ENCODE measurements around the gene SLC35F2.
"Not testable (repeated sequence)": the region's sequence is repeated elsewhere in the genome, so short reads cannot be mapped to it uniquely, and the experiment has no call there.

SLC35F2 gene, protein sequence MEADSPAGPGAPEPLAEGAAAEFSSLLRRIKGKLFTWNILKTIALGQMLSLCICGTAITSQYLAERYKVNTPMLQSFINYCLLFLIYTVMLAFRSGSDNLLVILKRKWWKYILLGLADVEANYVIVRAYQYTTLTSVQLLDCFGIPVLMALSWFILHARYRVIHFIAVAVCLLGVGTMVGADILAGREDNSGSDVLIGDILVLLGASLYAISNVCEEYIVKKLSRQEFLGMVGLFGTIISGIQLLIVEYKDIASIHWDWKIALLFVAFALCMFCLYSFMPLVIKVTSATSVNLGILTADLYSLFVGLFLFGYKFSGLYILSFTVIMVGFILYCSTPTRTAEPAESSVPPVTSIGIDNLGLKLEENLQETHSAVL

DNA sequence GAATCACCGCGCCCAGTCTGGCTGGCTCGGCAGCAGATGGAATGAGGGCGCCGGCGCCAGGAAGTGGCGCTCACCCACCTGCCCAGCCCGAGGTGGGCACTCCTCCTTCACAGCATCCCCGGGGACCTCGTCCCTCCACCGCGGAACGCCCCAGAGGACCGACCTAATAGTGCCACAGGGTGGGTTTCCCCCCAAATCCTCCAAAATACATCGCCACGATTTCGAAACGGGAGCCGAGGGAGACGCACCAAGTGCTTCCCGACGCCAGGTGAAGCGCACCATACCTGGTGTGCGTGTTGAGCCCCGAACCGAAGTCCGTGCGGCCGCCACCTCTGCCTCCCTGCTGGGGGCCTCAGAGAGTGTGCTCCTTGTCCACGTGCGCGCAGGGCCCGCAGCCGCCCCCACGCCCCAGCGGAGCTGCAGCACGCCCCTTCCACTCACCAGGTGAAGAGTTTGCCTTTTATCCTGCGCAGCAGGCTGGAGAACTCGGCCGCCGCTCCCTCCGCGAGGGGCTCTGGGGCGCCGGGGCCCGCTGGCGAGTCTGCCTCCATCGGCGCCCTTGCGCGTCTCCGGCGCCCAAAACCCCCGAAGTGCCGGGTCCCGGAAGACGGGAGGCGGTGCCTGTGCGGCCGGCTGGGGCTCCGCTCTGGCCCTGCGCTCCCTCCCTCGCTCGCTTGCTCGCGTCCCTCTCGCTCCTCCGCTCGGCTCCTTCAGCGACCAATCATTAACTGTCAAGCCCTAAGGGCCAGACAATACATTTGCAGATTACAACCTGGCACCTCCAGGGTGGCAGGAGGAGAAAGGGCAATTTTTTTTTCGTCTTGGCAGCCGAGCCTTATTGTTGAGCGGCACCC is at the start of gene SLC35F2:
Gene SLC35F2, minus strand, starts transcription at position 571 of the 854 bp plus-strand sequence. Its CDS starts 20 bp downstream, at position 551.
- TF ChIP-seq Cebpa-rat (IDR thresholded peaks at IDR 0.05), result no peak
- peaks cover 5 to 25% (median 14%) of the 10 kb centered on the region in 10 experiments; a peak in 14 of 20 replicates for H3K4me1 ChIP-seq
- peak within 1 kb of the TSS; percentile 48 to 94 (median 89); a peak in 21 of 22 replicates for H3K27ac ChIP-seq
- peaks cover 0 to 44% (median 28%) of the 10 kb centered on the region in 11 experiments; a peak in 16 of 22 replicates for H4K20me1 ChIP-seq
- H3K9me3 ChIP-seq (replicated peaks in 1 of 11), result peaks cover 0 to 9% (median 0%) of the 10 kb centered on the region in 11 experiments; a peak in 2 of 22 replicates
- H3K4me2 ChIP-seq, result peak within 1 kb of the TSS; percentile 73 to 91 (median 88)
- peak within 1 kb of the TSS; percentile 73 to 99 (median 91) for H3K4me3 ChIP-seq
- H3K27me3 ChIP-seq, result no peaks in the 10 kb centered on the region
- peak within 1 kb of the TSS; percentile 80 to 95 (median 90) for H3K9ac ChIP-seq
- H3K36me3 ChIP-seq, result peaks cover 0 to 29% (median 24%) of the 10 kb centered on the region in 11 experiments; a peak in 19 of 22 replicates

DNA sequence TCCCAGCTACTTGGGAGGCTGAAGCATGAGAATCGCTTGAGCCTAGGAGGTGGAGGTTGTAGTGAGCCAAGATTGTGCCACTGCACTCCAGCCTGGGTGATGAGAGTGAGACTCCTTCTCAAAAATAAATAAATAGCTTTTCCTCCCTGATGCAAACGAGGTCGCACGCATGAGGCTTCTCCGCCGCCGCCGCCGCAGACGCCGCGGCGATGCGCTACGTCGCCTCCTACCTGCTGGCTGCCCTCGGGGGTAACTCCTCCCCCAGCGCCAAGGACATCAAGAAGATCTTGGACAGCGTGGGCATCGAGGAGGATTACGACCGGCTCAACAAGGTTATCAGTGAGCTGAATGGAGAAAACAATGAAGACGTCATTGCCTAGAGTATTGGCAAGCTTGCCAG is 49.6 kb upstream of the SLC35F2 start:
- no peaks in the 10 kb centered on the region for H3K27me3 ChIP-seq
- TF ChIP-seq Cebpa-rat (IDR thresholded peaks at IDR 0.05), result no peak
- no peak overlapping the region for H3K9ac ChIP-seq
- H3K4me1 ChIP-seq, result no peaks in the 10 kb centered on the region
- H3K4me3 ChIP-seq, result no peak overlapping the region
- H4K20me1 ChIP-seq, result no peaks in the 10 kb centered on the region
- H3K9me3 ChIP-seq (replicated peaks in 1 of 11), result peaks cover 0 to 23% (median 17%) of the 10 kb centered on the region in 11 experiments; a peak in 18 of 22 replicates
- no peak overlapping the region for H3K27ac ChIP-seq
- H3K36me3 ChIP-seq, result no peaks in the 10 kb centered on the region
- H3K4me2 ChIP-seq, result no peak overlapping the region

DNA sequence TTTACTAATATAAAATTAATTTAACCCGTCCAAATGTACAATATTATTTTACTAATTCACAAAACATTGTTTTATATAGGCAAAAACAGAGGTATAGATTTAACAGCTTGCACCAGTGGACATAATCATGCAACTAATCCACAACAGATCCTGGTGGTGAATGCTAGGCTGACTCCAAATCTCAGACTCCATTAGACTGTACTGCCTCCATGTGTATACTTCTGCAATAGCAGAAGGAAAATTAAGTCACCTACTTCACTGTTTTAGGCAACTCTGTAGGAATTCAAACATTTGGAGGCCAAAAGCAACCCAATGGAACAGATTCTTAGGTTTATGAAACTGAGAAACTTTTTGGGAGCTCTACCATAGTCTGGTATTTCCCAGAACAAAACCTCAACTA is 39.7 kb upstream of the SLC35F2 start:
- Histone ChIP-seq H3K4me2 (no peak overlapping the region), H3K4me1 (no peaks in the 10 kb centered on the region), H3K4me3 (no peak overlapping the region), H3K9me3 (replicated peaks in 1 of 11) (no peaks in the 10 kb centered on the region), H3K9ac (no peak overlapping the region), H3K36me3 (no peaks in the 10 kb centered on the region), H3K27ac (no peak overlapping the region), H4K20me1 (no peaks in the 10 kb centered on the region), H3K27me3 (no peaks in the 10 kb centered on the region)
- no peak for TF ChIP-seq Cebpa-rat (IDR thresholded peaks at IDR 0.05)

DNA sequence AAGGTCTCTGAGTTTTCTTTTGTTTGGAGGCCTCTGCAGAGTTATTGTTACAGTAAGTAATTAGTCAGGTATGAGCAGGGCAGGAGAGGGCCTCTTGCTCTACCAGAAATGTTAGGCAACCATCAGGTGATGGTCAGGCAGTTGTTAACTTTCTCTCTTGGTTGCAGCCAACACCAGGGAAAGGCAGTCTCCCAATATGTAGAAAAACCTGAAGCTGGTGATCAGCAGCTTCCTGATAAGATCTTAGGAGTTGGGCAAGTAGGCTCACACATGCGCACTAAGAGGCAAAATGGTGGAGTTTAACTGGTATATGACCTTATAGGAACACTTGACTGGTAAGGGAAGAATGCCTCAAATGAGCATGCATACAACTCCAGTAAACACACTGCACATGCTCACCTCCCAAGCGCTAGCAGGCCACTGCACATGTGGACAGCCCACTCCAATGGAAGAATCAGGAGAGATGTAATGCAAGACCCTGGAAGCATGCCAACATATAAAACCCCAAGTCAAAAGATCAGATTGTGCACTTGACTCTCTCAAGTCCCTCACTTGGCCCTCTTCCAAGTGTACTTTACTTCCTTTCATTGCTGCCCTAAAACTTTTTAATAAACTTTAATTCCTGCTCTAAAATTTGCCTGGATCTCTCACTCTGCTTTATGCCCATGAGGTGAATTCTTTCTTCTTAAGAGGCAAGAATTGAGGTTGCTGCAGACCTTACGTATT is 23.7 kb upstream of the SLC35F2 start:
- Histone ChIP-seq H3K27ac (no peak overlapping the region), H4K20me1 (no peaks in the 10 kb centered on the region), H3K36me3 (no peaks in the 10 kb centered on the region), H3K27me3 (no peaks in the 10 kb centered on the region), H3K4me2 (no peak overlapping the region), H3K9me3 (replicated peaks in 1 of 11) (no peaks in the 10 kb centered on the region), H3K4me3 (no peak overlapping the region), H3K9ac (no peak overlapping the region), H3K4me1 (no peaks in the 10 kb centered on the region)
- TF ChIP-seq Cebpa-rat (IDR thresholded peaks at IDR 0.05), result no peak

DNA sequence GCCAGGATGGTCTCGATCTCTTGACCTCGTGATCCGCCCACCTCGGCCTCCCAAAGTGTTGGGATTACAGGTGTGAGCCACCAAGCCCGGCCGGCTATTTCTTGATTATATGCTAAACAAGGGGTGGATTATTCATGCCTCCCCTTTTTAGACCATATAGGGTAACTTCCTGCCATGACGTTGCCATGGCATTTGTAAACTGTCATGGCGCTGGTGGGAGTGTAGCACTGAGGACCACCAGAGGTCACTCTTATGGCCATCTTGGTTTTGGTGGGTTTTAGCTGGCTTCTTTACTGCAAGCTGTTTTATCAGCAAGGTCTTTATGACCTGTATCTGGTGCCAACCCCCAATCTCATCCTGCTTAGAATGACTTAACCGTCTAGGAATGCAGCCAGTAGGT is 22.9 kb upstream of the SLC35F2 start:
- not testable (repeated sequence) for H3K9ac ChIP-seq; H3K4me2 ChIP-seq; H3K4me3 ChIP-seq; H3K27me3 ChIP-seq; H3K27ac ChIP-seq; H3K9me3 ChIP-seq (replicated peaks in 1 of 11); H3K4me1 ChIP-seq; H4K20me1 ChIP-seq; H3K36me3 ChIP-seq

DNA sequence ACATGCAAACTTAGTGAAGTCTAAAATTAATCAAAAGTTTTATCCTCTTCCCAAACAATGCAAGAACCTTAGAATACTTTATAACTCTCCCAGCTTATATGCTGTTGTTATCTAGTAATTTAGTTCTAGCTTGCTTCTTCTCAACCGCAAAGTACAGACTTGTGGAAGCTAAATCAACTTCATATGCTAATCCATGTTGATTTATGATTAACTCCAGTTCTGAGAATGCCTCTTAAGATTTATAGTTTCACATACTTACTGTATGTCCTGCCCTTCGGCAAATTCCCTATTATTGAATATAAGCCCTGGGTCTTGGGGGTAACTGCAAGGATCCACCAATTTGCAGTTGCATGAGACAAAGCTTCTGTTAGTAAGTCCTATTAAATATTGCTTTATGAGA is 17.6 kb upstream of the SLC35F2 start:
- H3K4me2 ChIP-seq, result no peak overlapping the region
- H3K9me3 ChIP-seq (replicated peaks in 1 of 11), result no peaks in the 10 kb centered on the region
- TF ChIP-seq Cebpa-rat (IDR thresholded peaks at IDR 0.05), result no peak
- no peak overlapping the region for H3K4me3 ChIP-seq
- no peak overlapping the region for H3K27ac ChIP-seq
- H4K20me1 ChIP-seq, result no peaks in the 10 kb centered on the region
- no peak overlapping the region for H3K9ac ChIP-seq
- H3K27me3 ChIP-seq, result no peaks in the 10 kb centered on the region
- no peaks in the 10 kb centered on the region for H3K36me3 ChIP-seq
- no peaks in the 10 kb centered on the region for H3K4me1 ChIP-seq

DNA sequence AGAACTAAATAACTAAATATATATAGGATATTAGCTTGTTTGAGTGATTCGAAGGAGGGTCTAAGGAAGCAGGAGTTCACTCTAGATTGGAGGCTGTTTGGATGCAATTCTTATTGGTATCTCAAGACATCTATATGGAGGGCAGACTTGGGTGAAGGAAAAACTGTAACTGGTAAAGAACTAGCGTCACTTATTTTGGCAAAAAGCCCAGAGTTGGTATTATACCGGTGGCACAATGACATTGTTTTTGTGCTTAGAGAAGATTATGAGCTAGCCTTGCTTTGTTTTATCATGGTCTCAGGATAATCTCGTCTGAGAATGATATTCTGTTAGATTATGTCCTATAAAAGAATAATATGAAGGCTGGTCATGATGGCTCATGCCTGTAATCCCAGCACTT is 6.0 kb upstream of the SLC35F2 start:
- no peaks in the 10 kb centered on the region for H4K20me1 ChIP-seq
- no peak overlapping the region for H3K9ac ChIP-seq
- no peak overlapping the region for H3K4me2 ChIP-seq
- H3K9me3 ChIP-seq (replicated peaks in 1 of 11), result no peaks in the 10 kb centered on the region
- peaks cover 0 to 8% (median 5%) of the 10 kb centered on the region in 10 experiments; a peak in 13 of 20 replicates for H3K4me1 ChIP-seq
- H3K27ac ChIP-seq, result no peak overlapping the region
- no peaks in the 10 kb centered on the region for H3K27me3 ChIP-seq
- no peak overlapping the region for H3K4me3 ChIP-seq
- no peak for TF ChIP-seq Cebpa-rat (IDR thresholded peaks at IDR 0.05)
- no peaks in the 10 kb centered on the region for H3K36me3 ChIP-seq

DNA sequence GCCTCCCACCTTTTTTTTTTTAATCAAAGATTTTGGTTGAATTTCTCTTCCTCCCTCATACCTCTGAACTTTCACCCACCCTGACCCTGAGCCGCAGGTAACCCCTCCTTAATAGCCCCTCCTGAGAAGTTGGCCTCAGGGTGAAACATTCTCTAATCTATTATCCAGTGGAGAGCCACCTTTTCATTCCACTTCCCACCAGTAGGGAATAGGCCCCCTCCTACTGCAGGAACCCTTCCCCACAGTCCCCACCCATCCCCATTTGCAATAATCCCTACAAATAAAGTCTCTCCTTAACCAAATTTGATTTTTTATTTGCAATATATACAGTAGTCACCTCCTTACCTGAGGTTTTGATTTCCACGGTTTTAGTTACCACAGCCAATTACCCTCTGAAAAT is 2.1 kb upstream of the SLC35F2 start:
- Histone ChIP-seq H3K4me1 (peaks cover 4 to 25% (median 14%) of the 10 kb centered on the region in 10 experiments; a peak in 13 of 20 replicates), H3K9me3 (replicated peaks in 1 of 11) (no peaks in the 10 kb centered on the region), H4K20me1 (peaks cover 0 to 22% (median 8%) of the 10 kb centered on the region in 11 experiments; a peak in 14 of 22 replicates), H3K36me3 (peaks cover 0 to 8% (median 4%) of the 10 kb centered on the region in 11 experiments; a peak in 14 of 22 replicates), H3K4me2 (no peak overlapping the region), H3K4me3 (no peak overlapping the region), H3K27me3 (no peaks in the 10 kb centered on the region), H3K27ac (no peak overlapping the region), H3K9ac (no peak overlapping the region)
- TF ChIP-seq Cebpa-rat (IDR thresholded peaks at IDR 0.05), result no peak

DNA sequence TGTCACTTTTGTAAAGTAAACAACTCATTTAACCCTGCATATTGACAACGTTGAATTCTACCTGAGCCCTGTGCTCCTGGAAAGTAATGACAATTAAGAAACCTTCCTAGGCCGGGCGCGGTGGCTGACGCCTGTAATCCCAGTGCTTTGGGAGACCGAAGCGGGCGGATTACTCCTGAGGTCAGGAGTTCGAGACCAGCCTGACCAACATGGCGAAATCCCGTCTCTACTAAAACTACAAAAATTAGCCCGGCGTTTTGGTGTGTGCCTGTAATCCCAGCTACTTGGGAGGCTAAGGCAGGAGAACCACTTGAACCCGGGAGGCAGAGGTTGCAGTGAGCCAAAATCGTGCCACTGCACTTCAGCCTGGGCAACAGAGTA is 1.6 kb upstream of the SLC35F2 start:
- peak overlapping the region in 3 of 10 experiments; percentile 73 to 99 (median 89); a peak in 3 of 20 replicates for H3K4me3 ChIP-seq
- H3K36me3 ChIP-seq, result peaks cover 0 to 12% (median 8%) of the 10 kb centered on the region in 11 experiments; a peak in 19 of 22 replicates
- H3K9ac ChIP-seq, result peak overlapping the region in 1 of 11 experiments; percentile 86; a peak in 1 of 22 replicates
- peaks cover 0 to 26% (median 12%) of the 10 kb centered on the region in 11 experiments; a peak in 16 of 22 replicates for H4K20me1 ChIP-seq
- H3K4me1 ChIP-seq, result peaks cover 5 to 25% (median 14%) of the 10 kb centered on the region in 10 experiments; a peak in 14 of 20 replicates
- not testable (repeated sequence) for H3K9me3 ChIP-seq (replicated peaks in 1 of 11); H3K27ac ChIP-seq; H3K27me3 ChIP-seq
- H3K4me2 ChIP-seq, result peak overlapping the region in 10 of 11 experiments; percentile 73 to 91 (median 88); a peak in 16 of 22 replicates

All from BLaER1 treated with 17β-estradiol and CSF1 and Interleukin-3, amounts not matched to agents 10 nM and 100 nM (cell line).